ENCODE results near the gene DVL3. TPM values are rescaled to one million over a fixed set of nuclear protein-coding genes. Genes with fewer than 3 reads are reported as not detected.

The DVL3 gene
- total RNA-seq, 3 donors from 2014 or later = 35.7 to 40.2 (median 36.1) TPM

DNA sequence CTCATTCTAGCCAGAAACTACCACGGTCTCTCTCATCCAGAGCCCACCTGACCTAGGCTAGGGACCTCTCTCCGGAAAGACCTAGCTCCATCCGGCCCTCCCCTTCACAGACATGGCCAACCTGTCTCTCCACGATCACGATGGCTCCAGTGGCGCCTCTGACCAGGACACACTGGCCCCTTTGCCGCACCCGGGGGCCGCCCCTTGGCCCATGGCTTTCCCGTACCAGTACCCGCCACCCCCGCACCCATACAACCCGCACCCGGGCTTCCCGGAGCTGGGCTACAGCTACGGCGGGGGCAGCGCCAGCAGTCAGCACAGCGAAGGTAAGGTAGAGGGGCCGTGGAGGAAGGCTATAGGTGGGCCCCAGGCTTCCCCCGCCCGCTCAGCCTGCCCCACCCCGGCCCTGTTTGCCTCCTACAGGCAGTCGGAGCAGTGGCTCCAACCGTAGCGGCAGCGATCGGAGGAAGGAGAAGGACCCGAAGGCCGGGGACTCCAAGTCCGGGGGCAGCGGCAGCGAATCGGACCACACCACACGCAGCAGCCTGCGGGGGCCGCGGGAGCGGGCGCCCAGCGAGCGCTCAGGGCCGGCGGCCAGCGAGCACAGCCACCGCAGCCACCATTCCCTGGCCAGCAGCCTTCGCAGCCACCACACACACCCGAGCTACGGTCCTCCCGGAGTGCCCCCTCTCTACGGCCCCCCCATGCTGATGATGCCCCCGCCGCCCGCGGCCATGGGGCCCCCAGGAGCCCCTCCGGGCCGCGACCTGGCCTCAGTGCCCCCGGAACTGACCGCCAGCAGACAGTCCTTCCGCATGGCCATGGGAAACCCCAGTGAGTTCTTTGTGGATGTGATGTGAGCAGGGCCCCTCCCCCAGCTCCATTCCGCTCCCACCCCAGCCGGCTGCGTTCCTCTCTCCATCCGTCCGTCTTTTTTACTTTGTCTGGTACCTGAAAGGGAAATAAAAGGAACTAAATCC, 15.0 kb downstream of the DVL3 start:
- Histone ChIP-seq H3K4me1 (no peaks in the 10 kb centered on the region), H3K27me3 (no peaks in the 10 kb centered on the region), H3K9me3 (no peaks in the 10 kb centered on the region), H3K4me3 (no peak overlapping the region), H3K36me3 (peaks cover 9% of the 10 kb centered on the region), H3K27ac (no peak overlapping the region)
- intact Hi-C loops (cut with DNase I; ENCODE audit: low total_unique reads) = no loop called here
- no peak for DNase-seq (ENCODE audit: low spot score in 2 of 2)
- TF ChIP-seq POLR2AphosphoS5 (IDR thresholded peaks at IDR 0.05) (no peak), POLR2A (IDR thresholded peaks at IDR 0.05) (no peak)
- TF ChIP-seq, protein P1, sequence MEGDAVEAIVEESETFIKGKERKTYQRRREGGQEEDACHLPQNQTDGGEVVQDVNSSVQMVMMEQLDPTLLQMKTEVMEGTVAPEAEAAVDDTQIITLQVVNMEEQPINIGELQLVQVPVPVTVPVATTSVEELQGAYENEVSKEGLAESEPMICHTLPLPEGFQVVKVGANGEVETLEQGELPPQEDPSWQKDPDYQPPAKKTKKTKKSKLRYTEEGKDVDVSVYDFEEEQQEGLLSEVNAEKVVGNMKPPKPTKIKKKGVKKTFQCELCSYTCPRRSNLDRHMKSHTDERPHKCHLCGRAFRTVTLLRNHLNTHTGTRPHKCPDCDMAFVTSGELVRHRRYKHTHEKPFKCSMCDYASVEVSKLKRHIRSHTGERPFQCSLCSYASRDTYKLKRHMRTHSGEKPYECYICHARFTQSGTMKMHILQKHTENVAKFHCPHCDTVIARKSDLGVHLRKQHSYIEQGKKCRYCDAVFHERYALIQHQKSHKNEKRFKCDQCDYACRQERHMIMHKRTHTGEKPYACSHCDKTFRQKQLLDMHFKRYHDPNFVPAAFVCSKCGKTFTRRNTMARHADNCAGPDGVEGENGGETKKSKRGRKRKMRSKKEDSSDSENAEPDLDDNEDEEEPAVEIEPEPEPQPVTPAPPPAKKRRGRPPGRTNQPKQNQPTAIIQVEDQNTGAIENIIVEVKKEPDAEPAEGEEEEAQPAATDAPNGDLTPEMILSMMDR (IDR thresholded peaks at IDR 0.05) = no peak

DNA sequence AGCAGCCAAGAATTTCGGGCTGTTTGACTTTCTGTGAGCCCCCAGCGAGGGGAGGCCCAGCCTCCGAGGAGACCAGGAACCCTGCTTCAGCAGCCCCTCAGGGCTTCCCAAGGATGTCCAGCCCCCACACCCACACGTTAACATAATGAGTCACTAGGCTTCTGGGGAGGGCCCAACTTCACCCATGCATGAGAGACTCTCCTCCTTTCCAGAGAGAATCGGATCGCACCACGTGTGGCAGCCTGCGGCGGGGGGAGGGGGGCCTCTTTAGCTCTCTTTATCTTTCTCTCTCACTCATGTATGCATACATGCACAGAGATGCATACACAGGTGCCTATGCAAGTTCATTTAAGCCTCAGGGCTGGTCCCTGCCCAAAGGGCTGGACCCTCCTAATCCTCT, 16.4 kb downstream of the DVL3 start:
- Histone ChIP-seq H3K4me3 (no peak overlapping the region), H3K9me3 (no peaks in the 10 kb centered on the region), H3K27me3 (no peaks in the 10 kb centered on the region), H3K36me3 (peaks cover 9% of the 10 kb centered on the region), H3K4me1 (peaks cover 4 to 5% of the 10 kb centered on the region in 2 donors), H3K27ac (no peak overlapping the region)
- no peak for DNase-seq (ENCODE audit: low spot score in 2 of 2)
- TF ChIP-seq POLR2AphosphoS5 (IDR thresholded peaks at IDR 0.05) = no peak
- no peak for TF ChIP-seq POLR2A (IDR thresholded peaks at IDR 0.05)
- TF ChIP-seq, protein P1 (IDR thresholded peaks at IDR 0.05) = no peak
- intact Hi-C loops (cut with DNase I; ENCODE audit: low total_unique reads) = no loop called here

DNA sequence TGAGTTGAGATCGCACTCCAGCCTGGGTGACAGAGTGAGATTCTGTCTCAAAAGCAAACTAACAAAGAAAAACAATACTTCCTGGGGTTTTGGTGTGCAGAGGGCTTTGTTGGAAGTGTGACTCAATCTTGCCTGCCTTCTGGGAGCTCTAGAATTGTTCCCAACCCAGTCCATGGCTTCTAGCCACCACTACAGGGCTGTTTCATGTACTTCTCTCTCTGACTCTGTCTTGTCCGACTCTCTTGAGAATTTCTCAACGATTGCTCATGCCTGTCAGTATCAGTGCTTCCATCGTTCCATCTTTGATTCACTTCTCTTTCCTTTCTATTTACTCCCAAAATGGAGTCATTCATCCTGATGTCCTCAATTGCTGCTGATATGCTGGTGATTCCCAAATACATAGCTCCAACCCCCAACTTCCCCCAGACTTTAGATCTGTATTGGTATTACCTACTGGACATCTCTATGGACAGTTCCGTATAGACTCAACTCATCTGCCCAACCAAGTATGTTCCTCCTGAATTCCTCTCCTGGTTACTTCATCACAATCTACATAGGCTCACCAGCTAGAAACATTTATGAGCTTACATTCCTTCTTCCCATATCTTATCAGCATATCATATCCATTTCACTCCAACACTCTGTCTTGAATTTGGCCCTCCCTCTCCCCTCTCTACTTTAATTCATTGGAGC, 17.6 kb downstream of the DVL3 start:
- Histone ChIP-seq H3K36me3 (peaks cover 9% of the 10 kb centered on the region), H3K9me3 (no peaks in the 10 kb centered on the region), H3K27ac (peak overlapping the region in 1 of 2 donors; percentile 7), H3K4me1 (peaks cover 7 to 13% of the 10 kb centered on the region in 2 donors), H3K4me3 (no peak overlapping the region), H3K27me3 (no peaks in the 10 kb centered on the region)
- no peak for DNase-seq (ENCODE audit: low spot score in 2 of 2)
- intact Hi-C loops (cut with DNase I; ENCODE audit: low total_unique reads) = no loop called here
- TF ChIP-seq, protein P1 (IDR thresholded peaks at IDR 0.05) = no peak
- TF ChIP-seq POLR2AphosphoS5 (IDR thresholded peaks at IDR 0.05) (no peak), POLR2A (IDR thresholded peaks at IDR 0.05) (no peak)

DNA sequence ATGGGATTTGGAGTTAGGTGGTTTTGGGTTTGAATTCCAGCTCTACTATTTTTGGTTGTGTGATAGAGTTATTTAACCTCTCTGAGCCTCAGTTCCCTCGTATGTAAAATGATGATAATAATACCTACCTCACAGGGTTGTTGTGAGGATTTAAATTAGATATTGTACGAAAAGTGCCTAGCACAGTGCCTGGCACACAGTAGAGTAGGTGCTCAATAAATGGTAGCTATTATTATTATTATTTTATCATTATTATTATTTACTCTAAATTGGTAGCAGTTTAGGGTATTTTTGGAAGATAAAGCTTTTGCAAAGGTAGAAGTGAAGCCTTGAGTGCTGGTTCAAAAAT, 18.2 kb downstream of the DVL3 start:
- DNase-seq (ENCODE audit: low spot score in 2 of 2) = no peak
- TF ChIP-seq POLR2A (IDR thresholded peaks at IDR 0.05) = no peak
- intact Hi-C loops (cut with DNase I; ENCODE audit: low total_unique reads) = no loop called here
- Histone ChIP-seq H3K4me3 (no peak overlapping the region), H3K27me3 (no peaks in the 10 kb centered on the region), H3K36me3 (peaks cover 5% of the 10 kb centered on the region), H3K4me1 (peaks cover 7 to 13% of the 10 kb centered on the region in 2 donors), H3K27ac (peak overlapping the region; percentile 7 to 29), H3K9me3 (no peaks in the 10 kb centered on the region)

GRCh38 chr3:184174284-184174645, 19.1 kb downstream of the DVL3 start:
- DNase-seq (ENCODE audit: low spot score in 2 of 2) = no peak
- Histone ChIP-seq H3K27me3 (no peaks in the 10 kb centered on the region), H3K9me3 (no peaks in the 10 kb centered on the region), H3K27ac (peak overlapping the region; percentile 29 to 40), H3K4me1 (peaks cover 7 to 13% of the 10 kb centered on the region in 2 donors), H3K4me3 (peak overlapping the region in 1 of 3 donors; percentile 100), H3K36me3 (no peaks in the 10 kb centered on the region)
- TF ChIP-seq POLR2AphosphoS5 (IDR thresholded peaks at IDR 0.05) (no peak), POLR2A (IDR thresholded peaks at IDR 0.05) (no peak)
- TF ChIP-seq, protein P1 (IDR thresholded peaks at IDR 0.05) = no peak
- intact Hi-C loops (cut with DNase I; ENCODE audit: low total_unique reads) = no loop called here

All from breast epithelium (tissue), 4 donors.